SK-N-SH treated with all-trans-retinoic acid at 6 μM for 48 hours (cell line): Measurements from ENCODE around the gene INSL3.

Source experiments
- ATAC-seq: fragments of 200-7000 bp; cut with Tn5 transposase; 3 replicates; pipeline ENCODE4 v1.9.1; 2020; ENCODE audit warnings: mild to moderate bottlenecking, moderate library complexity
- ARNTL ChIP-seq: fragments of 450-650 bp; formaldehyde crosslinking; IDR thresholded peaks from 2 replicates; pipeline ENCODE4 v1.5.0; 2020; ENCODE audit warnings: low read depth, mild to moderate bottlenecking, moderate library complexity, borderline replicate concordance
- BACH2 ChIP-seq: fragments of 250-450 bp; sonication (Bioruptor Pico); IDR thresholded peaks from 2 replicates; pipeline ENCODE4 v1.9.0; 2021; ENCODE audit warnings: mild to moderate bottlenecking, borderline replicate concordance
- CREB5 ChIP-seq: fragments of 250-450 bp; sonication (Bioruptor Pico); IDR thresholded peaks from 2 replicates; pipeline ENCODE4 v1.5.1; 2020; ENCODE audit warnings: low read depth, mild to moderate bottlenecking, moderate library complexity
- CSDC2 ChIP-seq: fragments of 250-450 bp; sonication (Bioruptor Pico); IDR thresholded peaks from 2 replicates; pipeline ENCODE4 v1.5.0; 2020; ENCODE audit warnings: mild to moderate bottlenecking, moderate library complexity
- ESRRG ChIP-seq: fragments of 250-450 bp; sonication (Bioruptor Pico); IDR thresholded peaks from 2 replicates; pipeline ENCODE4 v1.6.1; 2021; ENCODE audit warnings: mild to moderate bottlenecking
- ISL1 ChIP-seq: fragments of 250-450 bp; sonication (Bioruptor Pico); IDR thresholded peaks from 2 replicates; pipeline ENCODE4 v2.1.2; 2022; ENCODE audit warnings: mild to moderate bottlenecking, moderate library complexity
- OSR1 ChIP-seq: fragments of 250-450 bp; sonication (Bioruptor Pico); IDR thresholded peaks from 2 replicates; pipeline ENCODE4 v1.8.0; 2022; ENCODE audit warnings: moderate library complexity, mild to moderate bottlenecking, inconsistent platforms
- PATZ1 ChIP-seq: fragments of 250-450 bp; sonication (Bioruptor Pico); IDR thresholded peaks from 2 replicates; pipeline ENCODE4 v1.8.0; 2020; ENCODE audit warnings: mild to moderate bottlenecking, moderate library complexity, borderline replicate concordance
- PPARA ChIP-seq: fragments of 250-450 bp; sonication (Bioruptor Pico); IDR thresholded peaks from 2 replicates; pipeline ENCODE4 v1.5.0; 2020; ENCODE audit warnings: mild to moderate bottlenecking, borderline replicate concordance
- RARB ChIP-seq: fragments of 250-450 bp; sonication (Bioruptor Pico); IDR thresholded peaks from 2 replicates; pipeline ENCODE4 v1.8.0; 2021; ENCODE audit warnings: mild to moderate bottlenecking, moderate library complexity
- SNAI2 ChIP-seq: fragments of 250-450 bp; sonication (Bioruptor Pico); IDR thresholded peaks from 2 replicates; pipeline ENCODE4 v1.5.0; 2020; ENCODE audit warnings: mild to moderate bottlenecking, moderate library complexity
- TCF4 ChIP-seq: fragments of 250-450 bp; sonication (Bioruptor Pico); IDR thresholded peaks from 2 replicates; pipeline ENCODE4 v1.8.0; 2021; ENCODE audit warnings: mild to moderate bottlenecking, moderate library complexity, borderline replicate concordance
- TSHZ2 ChIP-seq: fragments of 250-450 bp; sonication (Bioruptor Pico); IDR thresholded peaks from 2 replicates; pipeline ENCODE4 v1.5.0; 2020; ENCODE audit warnings: mild to moderate bottlenecking, moderate library complexity
- ZC3H10 ChIP-seq: fragments of 250-450 bp; sonication (Bioruptor Pico); IDR thresholded peaks from 2 replicates; pipeline ENCODE4 v1.5.1; 2021; ENCODE audit warnings: mild to moderate bottlenecking, moderate library complexity
- ZFP3 ChIP-seq: fragments of 250-450 bp; sonication (Bioruptor Pico); IDR thresholded peaks from 2 replicates; pipeline ENCODE4 v1.5.0; 2020; ENCODE audit warnings: mild to moderate bottlenecking, moderate library complexity
- ZFP30 ChIP-seq: fragments of 450-650 bp; formaldehyde crosslinking; IDR thresholded peaks from 2 replicates; pipeline ENCODE4 v1.5.0; 2022; ENCODE audit warnings: mild to moderate bottlenecking, moderate library complexity
- ZNF565 ChIP-seq: fragments of 450-650 bp; formaldehyde crosslinking; conservative IDR thresholded peaks from 2 replicates; pipeline ENCODE4 v1.5.0; 2020; ENCODE audit warnings: low read depth, mild to moderate bottlenecking, moderate library complexity
- ZNF70 ChIP-seq: fragments of 450-650 bp; formaldehyde crosslinking; IDR thresholded peaks from 2 replicates; pipeline ENCODE4 v1.5.0; 2020; ENCODE audit warnings: mild to moderate bottlenecking, moderate library complexity
- ZNF8 ChIP-seq: fragments of 450-650 bp; formaldehyde crosslinking; IDR thresholded peaks from 2 replicates; pipeline ENCODE4 v1.5.0; 2020; ENCODE audit warnings: mild to moderate bottlenecking, moderate library complexity

The INSL3 gene

GRCh38 chr19:17811103-17811502, 10.2 kb downstream of the INSL3 start (continued):
- no peak for TF ChIP-seq ZFP30

GRCh38 chr19:17807731-17808316, 13.5 kb downstream of the INSL3 start:
- TF ChIP-seq OSR1 (CRISPR knock-in tag) (no peak), SNAI2 (CRISPR knock-in tag) (no peak), PATZ1 (no peak), ZNF70 (CRISPR knock-in tag) (no peak), ARNTL (CRISPR knock-in tag) (no peak), CREB5 (CRISPR knock-in tag) (no peak), TSHZ2 (CRISPR knock-in tag) (no peak), ZC3H10 (CRISPR knock-in tag) (no peak)
- no peak for ATAC-seq

- ATAC-seq = no peak
- no peak for TF ChIP-seq ARNTL (CRISPR knock-in tag)
- no peak for TF ChIP-seq CREB5 (CRISPR knock-in tag)
- no peak for TF ChIP-seq RARB (CRISPR knock-in tag)
- TF ChIP-seq ISL1 (CRISPR knock-in tag) = no peak
- TF ChIP-seq TSHZ2 (CRISPR knock-in tag) = no peak
These were observed 14.4 kb downstream of the INSL3 start for GRCh38 chr19:17806945-17807344.

GRCh38 chr19:17805427-17805826, 15.9 kb downstream of the INSL3 start:
- no peak for ATAC-seq
- no peak for TF ChIP-seq ZFP30
- no peak for TF ChIP-seq ZFP3 (CRISPR knock-in tag)
- TF ChIP-seq ESRRG (CRISPR knock-in tag) = no peak
- no peak for TF ChIP-seq ISL1 (CRISPR knock-in tag)
- no peak for TF ChIP-seq ZNF565
- no peak for TF ChIP-seq OSR1 (CRISPR knock-in tag)
- no peak for TF ChIP-seq ZC3H10 (CRISPR knock-in tag)
- no peak for TF ChIP-seq BACH2 (CRISPR knock-in tag)
- TF ChIP-seq PATZ1 = no peak
- TF ChIP-seq PPARA = no peak
- TF ChIP-seq TSHZ2 (CRISPR knock-in tag) = no peak
- TF ChIP-seq CSDC2 = no peak
- no peak for TF ChIP-seq ZNF8 (CRISPR knock-in tag)
- TF ChIP-seq TCF4 (CRISPR knock-in tag) = no peak
- no peak for TF ChIP-seq SNAI2 (CRISPR knock-in tag)
- no peak for TF ChIP-seq ZNF70 (CRISPR knock-in tag)
